Measurements from ENCODE around the gene POLR2J3.
"Not testable (repeated sequence)": the region's sequence is repeated elsewhere in the genome, so short reads cannot be mapped to it uniquely, and the experiment has no call there.

DNA sequence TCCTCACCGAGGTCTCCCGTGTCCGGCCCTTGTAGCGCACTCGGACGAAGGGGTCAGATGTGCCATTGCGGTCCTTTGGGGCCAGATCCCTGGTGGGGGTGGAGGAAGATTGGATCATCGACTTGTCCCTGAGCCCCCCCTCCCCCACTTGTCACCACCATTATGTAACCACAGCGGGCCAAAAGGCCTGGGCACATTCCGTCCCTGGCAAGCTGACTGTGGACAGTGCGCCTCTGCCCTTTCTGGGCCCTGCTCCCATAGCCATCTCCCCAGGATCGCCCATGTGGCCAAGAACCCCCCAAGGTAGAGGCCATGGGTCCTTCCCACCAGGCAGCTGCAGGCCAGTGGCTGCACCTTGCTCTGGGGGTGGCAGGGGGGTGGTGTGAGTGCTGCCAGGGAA is 29.9 kb upstream of the POLR2J3 start:
- TF ChIP-seq CTCF (IDR thresholded peaks at IDR 0.05; ENCODE audit: insufficient read depth, low read depth, low read length); EZH2 (IDR thresholded peaks at IDR 0.05; ENCODE audit: insufficient read depth, low read length): not testable (repeated sequence)

All from astrocyte (in vitro differentiated cells and primary cell).